A673 (cell line): ENCODE measurements around the gene ALOXE3.

Experiments
- EZH2 ChIP-seq: fragments of 200-600 bp; sonication (generic); IDR thresholded peaks from 2 replicates; pipeline ENCODE4 v1.6.1; 2017; ENCODE audit warnings: borderline replicate concordance, low read depth, mild to moderate bottlenecking, mixed read lengths, antibody characterized with exemption, low read length; ENCODE audit not compliant: poor library complexity, severe bottlenecking
- TF ChIP-seq, protein P1 (sequence below): fragments of 300-800, 200-600 bp; sonication (generic); conservative IDR thresholded peaks from 2 replicates; pipeline ENCODE4 v1.5.1; 2017; ENCODE audit warnings: low read depth, mild to moderate bottlenecking, antibody characterized with exemption, low read length, moderate library complexity, mixed read lengths

DNA sequence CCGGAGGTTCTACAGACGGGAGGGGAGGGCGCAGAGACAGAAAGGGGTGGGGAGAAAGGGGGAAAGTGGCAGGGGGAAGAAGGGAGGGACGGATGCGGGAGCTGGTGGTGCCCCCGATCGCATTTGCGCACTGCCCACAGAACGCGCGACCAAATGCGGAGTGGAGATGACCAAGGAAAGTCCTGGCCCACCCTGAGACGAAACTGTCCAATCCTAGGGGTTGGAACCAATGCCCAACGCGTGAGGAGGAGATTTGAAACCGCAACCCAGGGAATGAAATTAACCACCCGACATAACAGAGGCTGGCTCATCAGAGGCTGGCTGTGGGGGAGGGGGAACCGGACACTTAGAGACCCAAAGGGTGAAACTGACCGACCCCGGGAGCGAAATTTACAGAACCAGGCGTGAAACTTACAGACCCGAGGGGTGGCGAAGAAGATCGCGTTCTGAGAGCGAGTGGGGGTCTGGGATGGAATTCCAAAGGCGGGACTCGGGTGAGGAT is 4.2 kb upstream of the ALOXE3 start:
- TF ChIP-seq, protein P1, sequence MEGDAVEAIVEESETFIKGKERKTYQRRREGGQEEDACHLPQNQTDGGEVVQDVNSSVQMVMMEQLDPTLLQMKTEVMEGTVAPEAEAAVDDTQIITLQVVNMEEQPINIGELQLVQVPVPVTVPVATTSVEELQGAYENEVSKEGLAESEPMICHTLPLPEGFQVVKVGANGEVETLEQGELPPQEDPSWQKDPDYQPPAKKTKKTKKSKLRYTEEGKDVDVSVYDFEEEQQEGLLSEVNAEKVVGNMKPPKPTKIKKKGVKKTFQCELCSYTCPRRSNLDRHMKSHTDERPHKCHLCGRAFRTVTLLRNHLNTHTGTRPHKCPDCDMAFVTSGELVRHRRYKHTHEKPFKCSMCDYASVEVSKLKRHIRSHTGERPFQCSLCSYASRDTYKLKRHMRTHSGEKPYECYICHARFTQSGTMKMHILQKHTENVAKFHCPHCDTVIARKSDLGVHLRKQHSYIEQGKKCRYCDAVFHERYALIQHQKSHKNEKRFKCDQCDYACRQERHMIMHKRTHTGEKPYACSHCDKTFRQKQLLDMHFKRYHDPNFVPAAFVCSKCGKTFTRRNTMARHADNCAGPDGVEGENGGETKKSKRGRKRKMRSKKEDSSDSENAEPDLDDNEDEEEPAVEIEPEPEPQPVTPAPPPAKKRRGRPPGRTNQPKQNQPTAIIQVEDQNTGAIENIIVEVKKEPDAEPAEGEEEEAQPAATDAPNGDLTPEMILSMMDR = no peak
- TF ChIP-seq EZH2 = no peak
